Suppressor macrophage (primary cell): ENCODE data around the gene TGFB1I1.

ENCODE experiments used
- DNase-seq, 4 experiments: peaks; one replicate each; pipeline ENCODE4 v3.0.0-alpha.2; 2020 to 2022

The TGFB1I1 gene

DNA sequence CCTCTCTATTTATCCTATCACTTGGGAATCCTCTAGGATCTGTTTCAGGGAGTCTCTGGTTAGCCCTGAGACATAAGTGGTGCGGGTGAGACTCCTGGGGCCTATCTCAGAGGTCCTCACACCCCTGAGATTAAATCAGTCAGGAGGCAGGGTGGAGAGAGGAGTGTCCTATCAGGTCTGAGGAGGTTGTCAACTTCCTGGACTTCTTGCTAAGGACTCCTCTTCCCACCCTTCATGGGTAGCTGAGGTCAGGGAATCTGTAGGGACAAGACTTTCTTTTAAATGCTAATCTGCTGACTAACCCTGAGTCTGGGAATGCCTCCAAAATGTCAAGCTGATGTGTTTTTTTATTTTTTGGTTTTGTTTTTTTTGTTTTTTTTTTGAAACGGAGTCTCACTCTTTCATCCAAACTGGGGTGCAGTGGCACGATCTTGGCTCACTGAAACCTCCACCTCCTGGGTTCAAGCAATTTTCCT, 19.3 kb upstream of the TGFB1I1 start:
- peak in 1 of 4 experiments; percentile 15 for DNase-seq

DNA sequence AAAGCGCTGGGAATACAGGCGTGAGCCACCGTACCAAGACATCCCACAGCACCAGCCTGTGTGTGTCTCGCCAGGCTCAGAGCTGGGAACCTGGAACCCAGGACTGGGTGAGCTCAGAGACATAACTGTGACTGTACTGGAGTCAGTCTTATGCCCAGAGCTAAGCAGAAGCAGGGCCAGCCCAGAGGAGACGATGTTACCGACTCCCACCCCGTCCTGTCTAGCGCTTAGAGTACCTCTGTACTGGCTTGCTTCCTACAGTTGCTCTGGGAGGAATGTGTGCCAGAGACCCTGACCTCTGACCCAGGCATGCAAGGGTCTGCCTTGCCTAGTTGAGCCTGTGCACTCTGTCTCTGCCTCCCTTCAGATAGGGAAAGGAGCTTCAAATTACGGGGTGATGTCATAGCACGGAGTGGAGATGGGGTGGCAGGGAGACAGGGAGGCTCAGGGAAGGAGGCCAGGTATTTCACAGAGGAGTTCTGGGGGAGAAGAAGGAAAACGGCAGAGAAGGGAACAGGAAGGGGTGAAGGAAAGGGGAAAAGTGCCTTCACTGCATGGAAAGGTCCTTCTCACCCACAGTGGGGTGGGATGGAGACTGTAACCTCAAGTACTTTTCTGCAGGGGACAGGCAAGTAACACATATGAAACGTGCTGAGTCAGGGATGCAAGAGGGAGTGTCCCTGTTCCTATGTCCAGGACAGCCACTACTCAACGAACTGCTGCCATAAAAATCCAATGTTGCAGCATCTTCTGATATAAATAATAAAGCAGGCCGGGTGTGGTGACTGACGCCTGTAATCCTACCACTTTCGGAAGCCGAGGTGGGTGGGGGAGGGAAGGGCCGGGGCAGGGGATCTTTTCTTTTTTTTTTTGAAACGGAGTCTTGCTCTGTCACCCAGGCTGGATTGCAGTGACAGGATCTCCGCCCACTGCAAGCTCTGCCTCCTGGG, 18.4 kb upstream of the TGFB1I1 start:
- DNase-seq: peak; percentile 56 to 72 (median 62)

DNA sequence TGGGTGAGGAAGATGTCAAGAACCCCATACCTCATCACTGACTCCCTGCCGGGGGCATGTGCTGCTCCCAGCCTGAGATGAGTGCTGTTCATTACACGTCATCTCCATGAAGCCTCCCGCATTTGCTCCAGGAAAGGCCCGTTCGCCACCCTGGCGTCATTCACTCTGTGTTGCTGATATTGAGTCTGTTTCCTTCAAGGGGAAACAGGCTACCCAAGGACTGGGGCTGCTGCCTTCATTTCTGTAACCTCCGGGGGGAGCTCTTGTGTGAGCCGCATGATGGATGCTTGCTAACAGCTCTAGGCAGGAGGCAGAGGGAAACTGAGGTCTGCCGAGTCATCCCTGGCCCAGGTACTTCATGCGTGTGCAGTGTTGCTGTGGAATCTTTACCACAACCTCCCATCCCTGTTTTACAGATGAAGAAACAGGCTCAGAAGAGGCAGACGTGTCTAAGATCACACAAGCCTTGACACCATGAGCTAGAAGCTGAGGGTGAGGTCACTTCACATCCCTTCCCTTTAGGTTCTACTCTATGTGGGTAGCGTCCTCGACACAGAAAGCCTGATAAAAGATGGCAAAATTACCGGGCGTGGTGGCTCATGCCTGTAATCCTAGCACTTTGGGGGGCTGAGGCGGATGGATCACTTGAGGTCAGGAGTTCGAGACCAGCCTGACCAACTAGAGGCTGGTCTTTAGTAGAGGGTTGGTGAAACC, 16.2 kb upstream of the TGFB1I1 start:
- peak in 3 of 4 experiments; percentile 35 to 49 (median 43) for DNase-seq

DNA sequence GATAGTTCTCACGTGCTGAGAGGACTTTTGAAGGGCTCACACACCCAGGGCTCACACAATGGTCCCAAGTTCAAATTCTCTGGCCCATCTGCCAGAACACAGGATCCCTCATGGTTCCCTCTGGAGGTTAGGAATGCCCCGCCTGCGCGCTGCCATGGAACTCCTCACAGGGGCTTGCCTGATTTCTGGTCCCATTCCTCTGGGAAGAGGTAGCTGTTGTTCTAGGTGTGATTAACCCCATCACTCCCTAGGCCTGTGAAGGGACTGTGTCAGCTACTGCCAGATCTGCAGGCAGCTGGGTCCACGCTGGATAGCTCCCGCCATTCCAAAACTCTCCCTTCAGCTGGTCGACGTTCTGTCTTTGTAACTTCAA, 15.0 kb upstream of the TGFB1I1 start:
- DNase-seq: no peak

DNA sequence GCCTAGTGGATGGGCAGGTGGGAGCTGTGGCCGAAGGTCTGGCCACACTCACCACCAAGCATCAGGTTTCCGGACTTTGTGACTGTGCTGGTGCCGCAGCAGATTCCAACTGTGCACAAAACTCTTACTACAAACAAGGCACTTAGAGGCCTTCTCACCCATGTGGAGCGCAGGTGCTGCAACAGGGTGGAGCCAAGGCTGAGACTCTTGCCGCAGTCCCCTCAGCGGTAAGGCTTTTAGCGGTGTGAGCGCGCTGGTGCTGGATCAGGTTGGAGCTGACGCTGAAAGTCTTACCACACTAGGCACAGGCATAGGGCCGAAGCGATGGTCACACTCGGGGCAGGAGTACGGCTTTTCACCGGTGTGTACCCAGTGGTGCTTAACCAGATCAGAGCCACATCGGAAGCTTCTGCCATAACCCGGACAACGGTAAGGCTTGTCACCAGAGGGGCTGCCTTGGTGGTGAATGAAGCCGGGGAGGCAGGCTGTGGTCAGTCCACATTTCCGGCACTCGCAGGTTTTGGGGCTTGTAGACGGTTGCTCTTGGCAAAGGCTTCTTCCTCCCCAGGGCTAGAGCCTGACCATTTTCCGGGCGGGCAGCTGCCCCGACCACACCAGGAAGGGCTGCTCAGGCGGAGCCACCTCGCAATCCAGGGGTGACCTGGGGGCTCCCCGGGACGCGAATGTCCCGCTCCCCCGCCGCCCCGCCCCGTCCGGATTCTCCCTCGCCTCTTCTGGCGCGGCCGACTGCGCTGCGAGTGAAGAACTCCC, 13.7 kb upstream of the TGFB1I1 start:
- DNase-seq: peak; percentile 28 to 71 (median 52)

DNA sequence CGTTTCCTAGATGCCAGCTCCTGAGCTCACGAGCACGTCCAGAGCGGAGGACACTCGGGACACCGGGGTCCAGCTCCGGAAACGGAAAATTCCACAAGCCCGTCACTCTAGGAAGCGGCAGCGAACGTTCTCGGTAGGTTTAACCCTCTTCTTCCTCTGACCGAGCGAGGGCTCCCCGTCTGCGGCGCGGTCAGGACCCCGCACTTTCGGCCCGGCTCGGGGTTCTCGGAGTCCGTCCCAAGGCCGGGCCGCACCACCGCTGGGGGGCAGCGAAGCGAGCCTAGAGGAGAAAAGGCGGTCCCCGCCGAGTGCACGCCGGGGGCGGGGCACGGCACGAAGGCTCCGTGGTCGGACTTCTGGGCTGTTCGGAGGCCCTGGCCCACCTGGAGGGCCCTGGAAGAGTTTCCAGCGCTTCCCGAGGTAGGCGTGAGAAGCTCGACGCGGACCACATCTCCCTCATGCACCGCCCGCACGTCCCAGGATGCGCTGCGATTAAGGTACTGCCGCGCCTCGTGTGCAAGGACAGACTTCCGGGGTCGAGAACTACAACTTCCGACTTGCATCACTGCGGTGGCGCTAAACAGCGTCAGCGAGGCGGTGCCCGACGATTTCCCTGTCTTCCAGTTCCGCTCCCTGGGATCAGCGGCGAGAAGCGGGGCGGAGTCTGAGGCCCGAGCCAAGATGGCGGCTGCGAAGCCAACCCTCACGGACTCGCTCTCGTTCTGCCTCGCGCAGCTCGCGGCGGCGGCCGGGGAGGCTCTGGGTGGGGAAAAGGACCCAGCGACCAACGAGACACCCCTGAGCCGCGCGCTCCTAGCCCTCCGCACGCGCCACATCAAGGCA, 12.9 kb upstream of the TGFB1I1 start, which contains the start of gene ARMC5:
Gene ARMC5 (plus strand): TSS at position 658 of the 843 bp plus-strand sequence. CDS start 24 bp downstream, at position 682.
- DNase-seq: peak; percentile 98 to 99 (median 98)

DNA sequence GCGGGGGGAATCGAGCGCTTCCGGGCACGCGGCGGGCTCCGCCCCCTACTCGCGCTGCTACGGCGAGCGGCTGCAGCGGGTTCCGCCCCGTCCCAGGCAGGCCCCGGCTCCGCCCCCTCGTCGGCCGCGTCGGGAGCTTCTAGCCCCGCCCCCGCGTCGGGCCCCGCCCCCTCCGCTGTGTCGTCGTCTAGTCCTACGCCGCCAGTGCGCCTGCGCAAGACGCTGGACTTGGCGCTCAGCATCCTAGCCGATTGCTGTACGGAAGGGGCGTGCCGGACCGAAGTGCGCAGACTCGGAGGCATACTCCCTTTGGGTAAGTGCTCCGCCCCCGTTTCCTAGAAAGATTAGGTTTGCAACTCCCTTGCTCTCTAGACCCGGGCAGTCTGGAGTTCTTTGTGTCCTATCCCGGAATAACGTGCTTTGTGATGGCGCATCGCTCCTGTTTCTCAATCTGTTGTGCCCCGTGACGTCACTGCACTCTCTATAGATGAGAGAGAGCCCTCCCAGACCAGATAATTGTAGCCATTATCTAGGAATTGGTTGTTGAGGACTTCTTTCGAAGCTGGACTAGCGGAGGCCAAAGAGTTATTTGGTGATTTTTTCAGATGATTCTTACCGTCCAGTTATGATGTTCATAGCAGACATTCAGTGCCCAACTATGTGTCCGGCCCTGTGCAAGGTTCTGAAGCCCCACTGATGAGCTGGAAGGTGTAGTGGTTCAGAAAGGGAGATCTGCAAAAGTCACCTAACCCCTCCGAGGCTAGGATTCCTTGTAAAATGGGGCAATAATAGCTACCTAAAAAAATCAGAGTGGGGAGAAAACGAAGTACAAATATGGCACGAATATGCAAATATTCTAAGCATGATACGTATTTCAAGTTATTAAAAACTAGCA, 12.0 kb upstream of the TGFB1I1 start:
- peak; percentile 100 for DNase-seq

DNA sequence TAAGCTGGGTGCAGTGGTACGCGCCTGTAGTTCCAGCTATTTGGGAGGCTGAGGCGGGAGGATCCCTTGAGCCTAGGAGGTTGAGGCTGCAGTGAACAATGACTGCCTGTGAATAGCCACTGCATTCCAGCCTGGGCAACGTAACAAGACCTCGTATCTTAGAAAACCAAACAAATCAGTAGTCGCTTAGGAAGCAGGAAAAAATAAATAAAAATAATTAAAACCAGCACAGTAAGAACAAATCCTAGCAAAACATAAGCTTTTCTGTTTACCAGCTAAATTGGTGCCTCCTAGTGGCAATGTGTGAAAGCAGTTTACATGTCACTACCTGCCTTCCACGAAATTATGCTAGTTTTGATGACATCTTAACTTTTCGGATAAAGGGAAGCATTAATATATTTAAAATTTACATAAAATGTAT, 11.4 kb upstream of the TGFB1I1 start:
- DNase-seq: peak in 3 of 4 experiments; percentile 48 to 68 (median 50)

DNA sequence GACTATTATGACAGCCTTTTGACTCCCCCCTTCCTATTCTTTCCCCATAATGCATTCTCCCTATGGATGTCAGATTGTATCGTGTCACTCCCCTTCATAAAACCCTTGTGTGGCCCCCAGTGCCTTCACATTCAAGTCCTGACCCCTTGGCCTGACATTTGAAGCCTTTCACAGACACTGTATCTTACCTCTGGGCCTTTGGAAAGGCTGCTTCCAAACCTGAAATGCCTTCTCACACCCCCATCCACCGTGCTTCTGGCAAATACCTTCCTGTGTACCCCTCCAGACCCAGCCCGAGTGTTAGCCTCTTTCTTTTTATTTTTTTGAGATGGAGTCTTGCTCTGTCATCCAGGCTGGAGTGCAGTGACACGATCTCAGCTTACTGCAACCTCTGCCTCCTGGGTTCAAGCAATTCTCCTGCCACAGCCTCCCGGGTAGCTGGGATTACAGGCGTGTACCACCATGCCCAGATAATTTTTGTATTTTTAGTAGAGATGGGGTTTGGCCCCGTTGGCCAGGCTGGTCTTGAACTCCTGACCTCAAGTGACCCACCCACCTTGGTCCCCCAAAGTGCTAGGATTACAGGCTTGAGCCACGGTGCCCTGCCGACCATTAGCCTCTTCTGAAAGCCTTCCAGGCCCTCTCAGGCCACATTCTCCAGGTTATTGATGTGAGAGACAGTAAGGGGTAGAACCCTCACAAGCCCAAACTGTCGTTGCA, 10.6 kb upstream of the TGFB1I1 start:
- no peak for DNase-seq

DNA sequence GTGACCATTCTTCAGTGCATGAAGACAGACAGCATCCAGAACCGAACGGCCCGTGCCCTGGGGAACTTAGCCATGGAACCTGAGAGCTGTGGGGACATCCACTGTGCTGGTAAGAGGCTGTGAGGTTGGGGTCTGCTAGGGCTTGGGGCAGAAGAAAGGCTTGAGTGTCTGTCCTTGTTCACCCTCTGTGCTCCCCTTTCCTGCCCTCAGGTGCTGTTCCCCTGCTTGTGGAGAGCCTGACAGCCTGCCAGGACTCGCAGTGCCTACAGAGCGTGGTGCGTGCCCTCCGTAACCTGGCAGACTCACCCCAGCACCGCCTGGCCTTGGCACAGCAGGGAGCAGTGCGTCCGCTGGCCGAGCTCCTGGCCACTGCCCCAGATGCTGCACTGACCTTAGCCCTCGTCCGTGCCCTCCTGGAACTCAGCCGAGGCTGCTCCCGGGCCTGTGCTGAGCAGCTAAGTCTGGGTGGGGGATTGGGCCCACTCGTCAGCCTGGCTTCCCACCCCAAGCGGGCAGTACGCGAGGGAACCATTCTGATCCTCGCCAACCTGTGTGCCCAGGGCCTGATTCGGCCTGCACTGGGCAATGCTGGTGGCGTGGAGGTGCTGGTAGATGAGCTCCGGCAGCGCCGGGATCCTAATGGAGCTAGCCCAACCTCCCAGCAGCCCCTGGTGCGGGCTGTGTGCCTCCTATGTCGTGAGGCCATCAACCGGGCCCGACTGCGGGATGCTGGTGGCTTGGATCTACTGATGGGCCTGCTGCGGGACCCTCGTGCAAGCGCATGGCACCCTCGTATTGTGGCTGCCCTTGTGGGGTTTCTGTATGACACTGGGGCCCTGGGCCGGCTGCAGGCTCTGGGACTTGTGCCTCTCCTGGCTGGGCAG, 9.8 kb upstream of the TGFB1I1 start:
- DNase-seq: no peak

DNA sequence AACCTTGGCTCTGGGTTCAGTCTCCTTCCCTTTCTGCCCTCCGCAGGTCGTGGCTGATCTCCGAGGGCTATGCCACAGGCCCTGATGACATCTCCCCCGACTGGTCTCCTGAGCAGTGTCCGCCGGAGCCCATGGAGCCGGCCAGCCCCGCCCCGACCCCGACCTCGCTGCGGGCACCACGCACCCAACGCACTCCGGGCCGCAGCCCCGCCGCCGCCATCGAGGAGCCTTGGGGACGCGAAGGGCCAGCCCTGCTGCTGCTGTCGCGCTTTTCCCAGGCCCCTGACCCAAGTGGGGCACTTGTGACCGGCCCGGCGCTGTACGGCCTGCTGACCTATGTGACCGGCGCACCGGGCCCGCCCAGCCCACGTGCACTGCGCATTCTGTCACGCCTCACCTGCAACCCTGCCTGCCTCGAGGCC, 7.6 kb upstream of the TGFB1I1 start:
- no peak for DNase-seq

DNA sequence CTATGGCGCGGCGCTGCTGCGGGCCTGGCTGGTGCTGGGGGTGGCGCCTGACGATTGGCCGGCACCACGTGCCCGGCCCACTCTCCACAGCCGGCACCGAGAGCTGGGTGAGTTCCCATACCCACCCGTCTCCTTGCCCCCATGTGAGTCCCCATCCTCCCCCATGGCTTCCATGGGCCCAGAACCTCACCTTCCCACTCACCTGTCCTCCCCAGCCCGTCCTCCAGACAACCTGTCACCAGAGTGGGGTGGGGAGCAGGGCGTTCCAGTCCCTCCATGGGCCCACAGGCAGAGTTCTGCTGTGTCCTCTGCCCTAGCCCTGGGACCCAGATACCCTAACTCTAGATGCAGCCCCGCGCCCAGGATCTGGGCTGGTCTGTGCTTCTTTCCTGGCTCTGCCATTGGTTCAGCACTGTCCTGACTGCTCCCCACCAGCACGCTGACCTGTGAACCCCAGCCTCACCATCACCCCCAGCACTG, 7.1 kb upstream of the TGFB1I1 start:
- DNase-seq: no peak

DNA sequence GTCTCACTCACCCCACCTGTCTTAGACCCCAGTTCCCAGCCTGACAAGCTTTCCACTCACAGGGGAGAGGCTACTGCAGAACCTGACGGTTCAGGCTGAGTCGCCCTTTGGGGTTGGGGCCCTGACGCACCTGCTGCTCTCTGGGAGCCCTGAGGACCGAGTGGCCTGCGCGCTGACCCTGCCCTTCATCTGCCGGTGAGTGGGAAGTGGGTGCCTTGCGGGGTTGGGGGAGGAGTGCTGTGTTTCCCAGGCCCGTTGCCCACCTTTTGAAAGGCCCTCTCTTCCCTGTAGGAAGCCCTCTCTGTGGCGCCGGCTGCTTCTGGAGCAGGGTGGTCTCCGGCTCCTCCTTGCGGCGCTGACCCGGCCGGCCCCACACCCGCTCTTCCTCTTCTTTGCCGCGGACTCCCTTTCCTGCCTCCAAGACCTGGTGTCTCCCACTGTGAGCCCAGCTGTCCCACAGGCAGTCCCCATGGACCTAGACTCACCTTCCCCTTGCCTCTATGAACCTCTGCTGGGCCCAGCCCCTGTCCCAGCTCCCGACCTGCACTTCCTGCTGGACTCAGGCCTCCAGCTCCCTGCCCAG, 6.1 kb upstream of the TGFB1I1 start:
- DNase-seq: no peak

DNA sequence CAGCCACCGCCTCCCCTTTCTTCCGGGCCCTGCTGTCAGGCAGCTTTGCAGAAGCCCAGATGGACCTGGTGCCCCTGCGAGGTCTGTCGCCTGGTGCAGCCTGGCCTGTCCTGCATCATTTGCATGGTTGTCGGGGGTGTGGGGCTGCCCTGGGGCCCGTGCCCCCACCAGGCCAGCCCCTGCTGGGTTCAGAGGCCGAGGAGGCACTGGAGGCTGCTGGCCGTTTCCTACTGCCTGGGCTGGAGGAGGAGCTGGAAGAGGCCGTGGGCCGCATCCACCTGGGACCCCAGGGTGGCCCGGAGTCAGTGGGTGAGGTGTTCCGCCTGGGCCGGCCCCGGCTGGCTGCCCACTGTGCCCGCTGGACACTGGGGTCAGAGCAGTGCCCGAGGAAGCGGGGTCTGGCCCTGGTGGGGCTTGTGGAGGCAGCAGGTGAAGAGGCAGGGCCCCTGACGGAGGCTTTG, 5.5 kb upstream of the TGFB1I1 start:
- no peak for DNase-seq

DNA sequence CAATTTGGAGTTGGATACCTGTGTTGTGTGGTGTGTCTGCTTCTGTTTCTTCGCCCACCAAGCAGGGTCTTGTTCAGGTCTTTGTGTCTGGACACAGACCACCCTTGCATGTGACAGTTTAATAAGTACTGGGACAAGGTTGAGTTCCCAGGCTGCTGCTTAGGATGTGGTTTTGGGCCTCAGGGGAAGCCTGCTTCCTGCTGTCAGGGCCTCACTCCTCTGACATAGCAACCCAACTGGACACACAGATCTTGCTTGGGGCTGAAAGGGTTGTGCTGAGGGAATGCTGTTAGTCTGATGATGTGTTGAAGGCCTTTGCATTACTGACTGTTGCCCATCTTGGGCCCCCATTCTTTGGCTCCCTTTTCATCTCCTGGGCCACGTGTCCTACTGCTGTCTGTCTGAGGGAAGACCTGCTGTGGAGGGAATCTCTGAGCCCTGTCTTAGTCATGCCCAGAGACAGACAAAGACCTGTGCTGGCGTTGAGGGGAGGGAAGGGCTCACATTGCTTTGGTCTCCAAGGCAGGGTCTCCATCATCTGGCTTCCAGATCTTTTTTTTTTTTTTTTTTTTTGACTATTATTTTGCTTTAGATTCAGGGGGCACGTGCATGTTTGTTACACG, 4.7 kb upstream of the TGFB1I1 start:
- DNase-seq: no peak

DNA sequence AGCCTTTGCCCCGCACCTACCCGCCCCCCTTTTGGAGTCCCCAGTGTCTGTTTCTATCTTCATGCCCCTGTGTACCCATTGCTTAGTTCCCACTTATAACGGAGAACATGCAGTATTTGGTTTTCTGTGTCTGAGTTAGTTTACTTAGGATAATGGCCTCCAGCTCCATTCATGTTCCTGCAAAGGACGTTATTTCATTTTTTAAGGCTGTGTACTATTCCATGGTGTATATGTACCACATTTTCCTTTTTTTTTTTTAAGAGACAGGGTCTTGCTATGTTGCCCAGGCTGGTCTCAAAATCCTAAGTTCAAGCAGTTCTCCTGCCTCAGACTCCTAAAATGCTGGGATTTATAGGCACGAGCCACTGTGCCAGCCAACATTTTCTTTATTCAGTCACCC, 4.1 kb upstream of the TGFB1I1 start:
- no peak for DNase-seq

DNA sequence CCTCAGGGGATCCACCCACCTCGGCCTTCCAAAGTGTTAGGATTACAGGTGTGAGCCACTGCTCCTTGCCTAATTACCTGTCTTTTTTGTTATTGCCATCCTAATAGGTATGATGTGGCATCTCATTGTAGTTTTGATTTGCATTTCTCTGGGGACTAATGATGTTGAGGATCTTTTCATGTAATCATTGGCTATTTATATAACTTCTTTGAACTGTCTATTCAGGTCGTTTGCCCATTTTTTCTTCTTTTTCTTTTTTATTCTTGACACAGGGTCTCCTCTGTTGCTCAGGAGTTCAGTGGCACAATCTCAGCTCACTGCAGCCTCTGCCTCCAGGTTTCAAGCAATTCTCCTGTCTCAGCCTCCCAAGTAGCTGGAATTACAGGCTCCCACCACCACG, 1.3 kb upstream of the TGFB1I1 start:
- DNase-seq: no peak
